Nephron (organoid): Measurements from ENCODE around the gene TBX5.

Experiments used
- H3K27ac Mint-ChIP-seq, 3 experiments: 2 replicates each; pipeline ENCODE4 v1.8.0; 2020; ENCODE audit warnings: mixed read lengths in 3 of 3, mild to moderate bottlenecking in 2 of 3, moderate library complexity in 1 of 3
- H3K27me3 Mint-ChIP-seq: 2 replicates; pipeline ENCODE4 v1.8.0; 2021; ENCODE audit warnings: low read depth, mild to moderate bottlenecking, moderate library complexity, mixed read lengths
- H3K36me3 Mint-ChIP-seq: 2 replicates; pipeline ENCODE4 v1.8.0; 2020; ENCODE audit warnings: low read depth, mixed read lengths
- H3K4me1 Mint-ChIP-seq: 2 replicates; pipeline ENCODE4 v1.8.0; 2020; ENCODE audit warnings: mixed read lengths
- H3K4me3 Mint-ChIP-seq, 3 experiments: 2 replicates each; pipeline ENCODE4 v1.8.0; 2020; ENCODE audit warnings: mild to moderate bottlenecking in 3 of 3, mixed read lengths in 3 of 3, moderate library complexity in 2 of 3
- H3K9me3 Mint-ChIP-seq: 2 replicates; pipeline ENCODE4 v1.8.0; 2020; ENCODE audit warnings: mixed read lengths
- CTCF ChIP-seq, 3 experiments: fragments of 200-600 bp; sonication (generic); IDR thresholded peaks; one replicate each; pipeline ENCODE4 v1.5.0; 2021; ENCODE audit warnings: antibody characterized with exemption in 3 of 3; ENCODE audit not compliant: unreplicated experiment in 3 of 3

Gene TBX5

GRCh38 chr12:114335607-114336006 is 70.3 kb downstream of the TBX5 start:
- no peaks in the 10 kb centered on the region for H3K4me1 Mint-ChIP-seq
- H3K9me3 Mint-ChIP-seq, result peaks cover 11% of the 10 kb centered on the region

GRCh38 chr12:114334395-114334794 is 71.5 kb downstream of the TBX5 start:
- Mint-ChIP-seq H3K4me3 (no peak overlapping the region), H3K36me3 (no peaks in the 10 kb centered on the region), H3K9me3 (peaks cover 6% of the 10 kb centered on the region), H3K27me3 (peaks cover 37% of the 10 kb centered on the region), H3K4me1 (no peaks in the 10 kb centered on the region), H3K27ac (no peak overlapping the region)
- no peak for TF ChIP-seq CTCF (IDR thresholded peaks at IDR 0.05; ENCODE audit: unreplicated experiment in 3 of 3)

More at GRCh38 chr12:114335607-114336006, 70.3 kb downstream of the TBX5 start:
- no peak for TF ChIP-seq CTCF (IDR thresholded peaks at IDR 0.05; ENCODE audit: unreplicated experiment in 3 of 3)
- Mint-ChIP-seq H3K4me3 (no peak overlapping the region), H3K36me3 (no peaks in the 10 kb centered on the region), H3K27me3 (peaks cover 37% of the 10 kb centered on the region), H3K27ac (no peak overlapping the region)

- H3K27me3 Mint-ChIP-seq, result peaks cover 47% of the 10 kb centered on the region
- no peak for TF ChIP-seq CTCF (IDR thresholded peaks at IDR 0.05; ENCODE audit: unreplicated experiment in 3 of 3)
- H3K4me3 Mint-ChIP-seq, result no peak overlapping the region
- no peaks in the 10 kb centered on the region for H3K9me3 Mint-ChIP-seq
- H3K4me1 Mint-ChIP-seq, result no peaks in the 10 kb centered on the region
- no peak overlapping the region for H3K27ac Mint-ChIP-seq
- H3K36me3 Mint-ChIP-seq, result no peaks in the 10 kb centered on the region
Measured at GRCh38 chr12:114328292-114328691, 77.7 kb downstream of the TBX5 start.

GRCh38 chr12:114327765-114328164 is 78.2 kb downstream of the TBX5 start:
- H3K36me3 Mint-ChIP-seq, result no peaks in the 10 kb centered on the region
- no peaks in the 10 kb centered on the region for H3K9me3 Mint-ChIP-seq
- no peak for TF ChIP-seq CTCF (IDR thresholded peaks at IDR 0.05; ENCODE audit: unreplicated experiment in 3 of 3)
- H3K4me3 Mint-ChIP-seq, result no peak overlapping the region
- H3K4me1 Mint-ChIP-seq, result no peaks in the 10 kb centered on the region
- H3K27ac Mint-ChIP-seq, result no peak overlapping the region
- peaks cover 50% of the 10 kb centered on the region for H3K27me3 Mint-ChIP-seq

GRCh38 chr12:114321524-114321923 is 84.4 kb downstream of the TBX5 start:
- Mint-ChIP-seq H3K4me3 (no peak overlapping the region), H3K9me3 (no peaks in the 10 kb centered on the region), H3K36me3 (no peaks in the 10 kb centered on the region), H3K27ac (no peak overlapping the region), H3K4me1 (no peaks in the 10 kb centered on the region), H3K27me3 (peaks cover 34% of the 10 kb centered on the region)
- TF ChIP-seq CTCF (IDR thresholded peaks at IDR 0.05; ENCODE audit: unreplicated experiment in 3 of 3), result no peak

GRCh38 chr12:114320968-114321367 is 85.0 kb downstream of the TBX5 start:
- Mint-ChIP-seq H3K27ac (no peak overlapping the region), H3K4me3 (no peak overlapping the region), H3K4me1 (no peaks in the 10 kb centered on the region), H3K9me3 (no peaks in the 10 kb centered on the region), H3K27me3 (peaks cover 30% of the 10 kb centered on the region), H3K36me3 (no peaks in the 10 kb centered on the region)
- no peak for TF ChIP-seq CTCF (IDR thresholded peaks at IDR 0.05; ENCODE audit: unreplicated experiment in 3 of 3)
